Fibroblast of skin of right quadriceps (primary cell): ENCODE measurements around the gene ADAMTS10.
"Not testable (repeated sequence)": the region's sequence is repeated elsewhere in the genome, so short reads cannot be mapped to it uniquely, and the experiment has no call there.

Experiments used
- DNase-seq: peaks from one replicate; pipeline ENCODE4 v3.0.0-alpha.2; 2013

Gene ADAMTS10

GRCh38 chr19:8589177-8589714 lies 21.3 kb downstream of the ADAMTS10 start:
- DNase-seq, result no peak

- DNase-seq, result peak; percentile 31
Observed at GRCh38 chr19:8585894-8586750, 24.4 kb downstream of the ADAMTS10 start.

GRCh38 chr19:8584965-8585893 lies 25.3 kb downstream of the ADAMTS10 start:
- DNase-seq, result no peak

GRCh38 chr19:8580710-8581281 lies 29.7 kb downstream of the ADAMTS10 start:
- peak; percentile 68 for DNase-seq

- peak; percentile 53 for DNase-seq
Observed at GRCh38 chr19:8578642-8579265, 31.8 kb downstream of the ADAMTS10 start.

GRCh38 chr19:8577741-8578140 lies 32.8 kb downstream of the ADAMTS10 start:
- no peak for DNase-seq

- DNase-seq, result no peak
Observed at GRCh38 chr19:8577247-8577646, 33.3 kb downstream of the ADAMTS10 start, which contains the start of gene MYO1F. Gene MYO1F, minus strand, starts transcription at chr19:8577442. Its CDS starts 133 bp downstream, at chr19:8577309.

- DNase-seq, result no peak
Observed at GRCh38 chr19:8576273-8576993, 34.1 kb downstream of the ADAMTS10 start.

- peak; percentile 68 for DNase-seq
Observed at GRCh38 chr19:8575467-8575997, 35.0 kb downstream of the ADAMTS10 start.

- not testable (repeated sequence) for DNase-seq
Observed at GRCh38 chr19:8574619-8574922, 35.9 kb downstream of the ADAMTS10 start.

GRCh38 chr19:8573316-8573715 lies 37.2 kb downstream of the ADAMTS10 start:
- DNase-seq, result no peak

- peak; percentile 72 for DNase-seq
Observed at GRCh38 chr19:8571006-8571411, 39.5 kb downstream of the ADAMTS10 start.

GRCh38 chr19:8569066-8569771 lies 41.3 kb downstream of the ADAMTS10 start:
- peak; percentile 95 for DNase-seq

- DNase-seq, result no peak
Observed at GRCh38 chr19:8567522-8568172, 42.9 kb downstream of the ADAMTS10 start.

- peak; percentile 32 for DNase-seq
Observed at GRCh38 chr19:8566855-8567254, 43.7 kb downstream of the ADAMTS10 start.

- not testable (repeated sequence) for DNase-seq
Observed at GRCh38 chr19:8564866-8565265, 45.6 kb downstream of the ADAMTS10 start.

- no peak for DNase-seq
Observed at GRCh38 chr19:8561075-8561764, 49.3 kb downstream of the ADAMTS10 start.

- no peak for DNase-seq
Observed at GRCh38 chr19:8558325-8558724, 52.2 kb downstream of the ADAMTS10 start.

GRCh38 chr19:8557642-8558238 lies 52.8 kb downstream of the ADAMTS10 start:
- DNase-seq, result no peak
